Duodenal mucosa (tissue), 2 donors: ENCODE data around the gene BLTP3A.
"Not testable (repeated sequence)": the region's sequence is repeated elsewhere in the genome, so short reads cannot be mapped to it uniquely, and the experiment has no call there.

Experiments used
- H3K27ac ChIP-seq: one replicate; pipeline ENCODE4 v1.7.0; 2013; ENCODE audit warnings: low read depth, low read length
- H3K27me3 ChIP-seq, 2 donors: one replicate each; pipeline ENCODE4 v1.7.0; 2013; ENCODE audit warnings: low read length in 2 of 2, control low read depth in 1 of 2; ENCODE audit not compliant: insufficient read depth in 2 of 2, control insufficient read depth in 1 of 2
- H3K36me3 ChIP-seq, 2 donors: one replicate each; pipeline ENCODE4 v1.7.0; 2013; ENCODE audit warnings: low read length in 2 of 2, control low read depth in 1 of 2; ENCODE audit not compliant: insufficient read depth in 2 of 2, control insufficient read depth in 1 of 2
- H3K4me1 ChIP-seq, 2 donors: one replicate each; pipeline ENCODE4 v1.7.0; 2013; ENCODE audit warnings: low read length in 2 of 2, control low read depth in 1 of 2; ENCODE audit not compliant: insufficient read depth in 2 of 2, control insufficient read depth in 1 of 2
- H3K4me3 ChIP-seq, 2 donors: one replicate each; pipeline ENCODE4 v1.7.0; 2013; ENCODE audit warnings: low read length in 2 of 2, low read depth in 1 of 2
- H3K9ac ChIP-seq, 2 donors: one replicate each; pipeline ENCODE4 v1.7.0; 2013; ENCODE audit warnings: low read length in 2 of 2, low read depth in 1 of 2
- H3K9me3 ChIP-seq, 2 donors: one replicate each; pipeline ENCODE4 v1.7.0; 2013; ENCODE audit warnings: low read length in 2 of 2, control low read depth in 1 of 2; ENCODE audit not compliant: control insufficient read depth in 1 of 2

The BLTP3A gene

GRCh38 chr6:34810017-34810882, 18.4 kb downstream of the BLTP3A start:
- Histone ChIP-seq H3K27ac (no peak overlapping the region), H3K4me1 (peaks cover 0 to 3% of the 10 kb centered on the region in 2 donors), H3K9me3 (no peaks in the 10 kb centered on the region), H3K27me3 (no peaks in the 10 kb centered on the region), H3K36me3 (no peaks in the 10 kb centered on the region), H3K9ac (no peak overlapping the region), H3K4me3 (no peak overlapping the region)

GRCh38 chr6:34810936-34811632, 19.2 kb downstream of the BLTP3A start:
- no peaks in the 10 kb centered on the region for H3K27me3 ChIP-seq
- H3K4me1 ChIP-seq: peaks cover 0 to 3% of the 10 kb centered on the region in 2 donors
- no peak overlapping the region for H3K9ac ChIP-seq
- H3K36me3 ChIP-seq: no peaks in the 10 kb centered on the region
- no peaks in the 10 kb centered on the region for H3K9me3 ChIP-seq
- H3K4me3 ChIP-seq: no peak overlapping the region
- H3K27ac ChIP-seq: no peak overlapping the region

GRCh38 chr6:34813028-34813713, 21.3 kb downstream of the BLTP3A start:
- H3K4me1 ChIP-seq: peaks cover 3 to 7% of the 10 kb centered on the region in 2 donors
- no peak overlapping the region for H3K27ac ChIP-seq

GRCh38 chr6:34816635-34817301, 24.9 kb downstream of the BLTP3A start:
- peaks cover 0 to under 1% of the 10 kb centered on the region in 2 donors for H3K36me3 ChIP-seq
- no peak overlapping the region for H3K9ac ChIP-seq
- H3K27ac ChIP-seq: no peak overlapping the region
- H3K9me3 ChIP-seq: no peaks in the 10 kb centered on the region
- peaks cover 4 to 7% of the 10 kb centered on the region in 2 donors for H3K4me1 ChIP-seq
- H3K27me3 ChIP-seq: no peaks in the 10 kb centered on the region
- H3K4me3 ChIP-seq: peak overlapping the region in 1 of 2 donors; percentile 29

More at GRCh38 chr6:34813028-34813713, 21.3 kb downstream of the BLTP3A start:
- H3K36me3 ChIP-seq: no peaks in the 10 kb centered on the region
- no peaks in the 10 kb centered on the region for H3K27me3 ChIP-seq
- no peak overlapping the region for H3K4me3 ChIP-seq
- H3K9ac ChIP-seq: no peak overlapping the region
- no peaks in the 10 kb centered on the region for H3K9me3 ChIP-seq

GRCh38 chr6:34817446-34817845, 25.6 kb downstream of the BLTP3A start:
- no peaks in the 10 kb centered on the region for H3K9me3 ChIP-seq
- peaks cover 6 to 7% of the 10 kb centered on the region in 2 donors for H3K4me1 ChIP-seq
- H3K9ac ChIP-seq: no peak overlapping the region
- H3K4me3 ChIP-seq: no peak overlapping the region
- H3K36me3 ChIP-seq: peaks cover 0 to 3% of the 10 kb centered on the region in 2 donors
- H3K27me3 ChIP-seq: no peaks in the 10 kb centered on the region
- no peak overlapping the region for H3K27ac ChIP-seq

GRCh38 chr6:34818872-34819570, 27.1 kb downstream of the BLTP3A start:
- not testable (repeated sequence) for H3K9me3 ChIP-seq, H3K9ac ChIP-seq, H3K27ac ChIP-seq, H3K4me1 ChIP-seq, H3K27me3 ChIP-seq, H3K4me3 ChIP-seq
- H3K36me3 ChIP-seq: peaks cover 4 to 17% of the 10 kb centered on the region in 2 donors

- no peak overlapping the region for H3K4me3 ChIP-seq
- H3K27ac ChIP-seq: no peak overlapping the region
- H3K4me1 ChIP-seq: peaks cover 6 to 7% of the 10 kb centered on the region in 2 donors
Measured at GRCh38 chr6:34819571-34820480, 27.9 kb downstream of the BLTP3A start.

GRCh38 chr6:34829137-34829536, 37.3 kb downstream of the BLTP3A start:
- no peak overlapping the region for H3K9ac ChIP-seq
- no peak overlapping the region for H3K27ac ChIP-seq
- H3K36me3 ChIP-seq: peaks cover 4 to 23% of the 10 kb centered on the region in 2 donors
- H3K27me3 ChIP-seq: no peaks in the 10 kb centered on the region
- no peak overlapping the region for H3K4me3 ChIP-seq
- no peaks in the 10 kb centered on the region for H3K9me3 ChIP-seq
- no peaks in the 10 kb centered on the region for H3K4me1 ChIP-seq

More at GRCh38 chr6:34819571-34820480, 27.9 kb downstream of the BLTP3A start:
- H3K36me3 ChIP-seq: peaks cover 4 to 17% of the 10 kb centered on the region in 2 donors
- H3K27me3 ChIP-seq: no peaks in the 10 kb centered on the region
- no peak overlapping the region for H3K9ac ChIP-seq
- H3K9me3 ChIP-seq: no peaks in the 10 kb centered on the region
